ENCODE results near the gene PPP3R1. TPM values are rescaled to one million over a fixed set of nuclear protein-coding genes. Genes with fewer than 3 reads are reported as not detected.

PPP3R1 gene
- total and polyA plus RNA-seq, 2 of the 8 experiments (the other 6 are each of a cell fraction or from before 2014, with no cell fraction given), result 9.3 to 85.1 TPM

- H4K8ac ChIP-seq (ENCODE audit: extremely low read depth, insufficient read depth, low read length), result no peak overlapping the region
- no peak overlapping the region for H2AK5ac ChIP-seq (ENCODE audit: low read depth, low read length)
- H3K23me2 ChIP-seq (ENCODE audit: low read depth, low read length), result no peaks in the 10 kb centered on the region
- no peaks in the 10 kb centered on the region for H3K4me1 ChIP-seq (replicated peaks in 1 of 4; ENCODE audit: control insufficient read depth in 3 of 4, insufficient read depth in 4 of 4, low read length in 3 of 4)
- H3K4ac ChIP-seq (replicated peaks; ENCODE audit: insufficient read length, low read depth, low read length), result no peak overlapping the region
- no peaks in the 10 kb centered on the region for H3K9me3 ChIP-seq (ENCODE audit: insufficient read depth in 2 of 2, low read depth in 1 of 2, low read length in 1 of 2)
- WGBS, 2 experiments (ENCODE audit: extremely low coverage in 1 of 2, insufficient coverage in 1 of 2, insufficient read length in 1 of 2, insufficient replicate concordance in 2 of 2, low coverage in 1 of 2, low lambda C conversion rate in 2 of 2, missing lambda C conversion rate in 1 of 2), result 91% methylated on average over 7 of the region's 7 CpGs; no CpG with 5 or more reads in 1 of the 2 experiments
- no peak overlapping the region for H4K91ac ChIP-seq (replicated peaks; ENCODE audit: insufficient read length, low read length)
- no peak overlapping the region for H4K5ac ChIP-seq (ENCODE audit: insufficient read length, low read depth, low read length)
- no peak overlapping the region for H3K18ac ChIP-seq (ENCODE audit: extremely low read depth, low read length)
- H2BK20ac ChIP-seq (ENCODE audit: low read length), result no peak overlapping the region
- H2BK12ac ChIP-seq (ENCODE audit: low read depth, low read length), result no peak overlapping the region
- FAIRE-seq (no peak), DNase-seq (ENCODE audit: low read depth in 1 of 2, low spot score in 2 of 2) (no peak)
- H2BK15ac ChIP-seq (ENCODE audit: low read length), result no peak overlapping the region
- peaks cover 9 to 53% (median 19%) of the 10 kb centered on the region in 4 experiments; a peak in 6 of 8 replicates for H3K36me3 ChIP-seq (ENCODE audit: control insufficient read depth in 2 of 4, insufficient read depth in 4 of 4, low read length in 3 of 4)
- no peak overlapping the region for H3K9ac ChIP-seq (replicated peaks in 1 of 4; ENCODE audit: extremely low read depth in 1 of 4, low read depth in 3 of 4, low read length in 3 of 4)
- peaks cover 5 to 6% of the 10 kb centered on the region in 2 experiments for H4K20me1 ChIP-seq (replicated peaks in 1 of 2; ENCODE audit: control insufficient read depth in 1 of 2, insufficient read depth in 2 of 2, low read length in 2 of 2)
- no peaks in the 10 kb centered on the region; the same call in 1 of the 2 replicates for H3K79me1 ChIP-seq (ENCODE audit: low read depth, low read length)
- ChIA-PET CTCF (ENCODE audit: partially characterized antibody) (interaction anchor here (0.6 to 1.0 kb wide), 2 partner anchors 11 to 46 kb away, joined by 3 to 4 read pairs; no protein-coding TSS in a partner anchor), POLR2A (ENCODE audit: partially characterized antibody) (interaction anchor here (7.4 kb wide), 1 partner anchor 14 kb away, joined by 57 read pairs; the partner anchor contains the start of gene PNO1)
- no peak overlapping the region for H3K27ac ChIP-seq (ENCODE audit: low read depth, low read length)
- H3K56ac ChIP-seq (replicated peaks; ENCODE audit: insufficient read length, low read depth, low read length), result no peak overlapping the region
- H2AFZ ChIP-seq (ENCODE audit: low read length), result no peak overlapping the region
- peaks cover 0 to 9% of the 10 kb centered on the region in 2 experiments; a peak in 1 of 4 replicates for H3K79me2 ChIP-seq (ENCODE audit: control insufficient read depth in 1 of 2, insufficient read depth in 2 of 2, low read length in 2 of 2)
- H3K23ac ChIP-seq (ENCODE audit: insufficient read length), result no peak overlapping the region
- H3K14ac ChIP-seq (ENCODE audit: insufficient read length), result no peak overlapping the region
- no peaks in the 10 kb centered on the region for H3K27me3 ChIP-seq (replicated peaks in 1 of 4; ENCODE audit: control insufficient read depth in 3 of 4, extremely low read depth in 1 of 4, insufficient read depth in 3 of 4, low read length in 3 of 4)
- H3K4me2 ChIP-seq (ENCODE audit: insufficient read depth in 1 of 2, low read depth in 2 of 2, low read length in 2 of 2), result no peak overlapping the region
- no peak overlapping the region for H2BK120ac ChIP-seq (replicated peaks; ENCODE audit: low read depth, low read length)
- H2BK5ac ChIP-seq (ENCODE audit: low read depth, low read length), result no peak overlapping the region
- H3K4me3 ChIP-seq (ENCODE audit: extremely low read depth in 1 of 4, insufficient read depth in 2 of 4, low read depth in 3 of 4, low read length in 4 of 4), result no peak overlapping the region
- TF ChIP-seq CTCF (IDR thresholded peaks at IDR 0.05; ENCODE audit: control extremely low read depth in 1 of 3, insufficient read depth in 1 of 3, low read depth in 1 of 3, low read length in 3 of 3), result no peak
- TF ChIP-seq POU5F1 (IDR thresholded peaks at IDR 0.05; ENCODE audit: low read depth, low read length), result no peak
- TF ChIP-seq POLR2A (IDR thresholded peaks at IDR 0.05; ENCODE audit: control extremely low read depth in 1 of 2, low read depth in 2 of 2, low read length in 2 of 2), result no peak
- no peak for TF ChIP-seq NRF1 (IDR thresholded peaks at IDR 0.05; ENCODE audit: low read depth, low read length)
- no peak for TF ChIP-seq SIX5 (IDR thresholded peaks at IDR 0.05; ENCODE audit: low read depth, low read length)
- TF ChIP-seq E2F6 (IDR thresholded peaks at IDR 0.05), result no peak
- TF ChIP-seq GTF2F1 (IDR thresholded peaks at IDR 0.05; ENCODE audit: borderline replicate concordance, low read depth, low read length), result no peak
- no peak for TF ChIP-seq TEAD4 (IDR thresholded peaks at IDR 0.05; ENCODE audit: low read depth, low read length)
- TF ChIP-seq EZH2 (IDR thresholded peaks at IDR 0.05; ENCODE audit: low read depth, low read length, severe bottlenecking), result no peak
- TF ChIP-seq SAP30 (IDR thresholded peaks at IDR 0.05; ENCODE audit: insufficient read depth, insufficient replicate concordance, low read length), result no peak
These were observed 81.2 kb downstream of the PPP3R1 start for GRCh38 chr2:68171146-68171545.

Measured in H1 (cell line).